Small intestine (tissue), 7 donors: ENCODE measurements around the gene ENG. TPM values are rescaled to one million over a fixed set of nuclear protein-coding genes. Genes with fewer than 3 reads are reported as not detected.

Source experiments
- DNase-seq, 2 donors: peaks; one replicate each; pipeline versions ENCODE4 v3.0.0 to v3.0.0-alpha.2; 2013
- FAIRE-seq: peaks from 2 replicates; lab custom pipeline; 2012; peaks lifted over from hg19 to GRCh38; lab: Jason Lieb, UNC
- H3K27ac ChIP-seq, 3 donors: one replicate each; pipeline ENCODE4 v1.5.1; 2013; ENCODE audit warnings: low read length in 2 of 3, mild to moderate bottlenecking in 2 of 3, control low read depth in 1 of 3, inconsistent platforms in 1 of 3, low read depth in 1 of 3, moderate library complexity in 1 of 3
- H3K27me3 ChIP-seq, 3 donors: one replicate each; pipeline ENCODE4 v1.6.1; 2013; ENCODE audit warnings: low read length in 3 of 3, inconsistent platforms in 1 of 3; ENCODE audit not compliant: control insufficient read depth in 3 of 3, insufficient read depth in 3 of 3
- H3K36me3 ChIP-seq, 3 donors: one replicate each; pipeline ENCODE4 v1.6.1; 2013; ENCODE audit warnings: low read length in 3 of 3, inconsistent platforms in 1 of 3, low read depth in 1 of 3, mild to moderate bottlenecking in 1 of 3, moderate library complexity in 1 of 3; ENCODE audit not compliant: control insufficient read depth in 3 of 3, insufficient read depth in 2 of 3
- H3K4me1 ChIP-seq, 3 donors: one replicate each; pipeline ENCODE4 v1.6.1; 2013; ENCODE audit warnings: low read length in 2 of 3, inconsistent platforms in 1 of 3, low read depth in 1 of 3, mild to moderate bottlenecking in 1 of 3, moderate library complexity in 1 of 3; ENCODE audit not compliant: control insufficient read depth in 3 of 3, insufficient read depth in 2 of 3
- H3K4me3 ChIP-seq, 3 donors: one replicate each; pipeline ENCODE4 v1.5.1; 2013; ENCODE audit warnings: low read length in 3 of 3, control low read depth in 1 of 3, inconsistent platforms in 1 of 3, low read depth in 1 of 3, mild to moderate bottlenecking in 1 of 3, moderate library complexity in 1 of 3
- H3K9me3 ChIP-seq, 2 donors: one replicate each; pipeline ENCODE4 v1.6.1; 2013; ENCODE audit warnings: low read depth in 1 of 2, low read length in 1 of 2; ENCODE audit not compliant: control insufficient read depth in 2 of 2, insufficient read depth in 1 of 2
- WGBS, 3 donors: extraction: QIAGEN DNeasy Blood & Tissue Kit; methylation state at CpG; one replicate each; pipeline ENCODE4 v1.1.7; 2013; 5-methylcytosine and 5-hydroxymethylcytosine counted together
- polyA plus RNA-seq, 4 donors: library from polyadenylated mRNA; stranded (reverse) in 3 of 4; unstranded in 1 of 4; fragments of 200-250 nt in 3 of 4; fragments of 120-200 nt in 1 of 4; gene quantifications; one replicate each; pipeline versions ENCODE4 v1.2.1 to v1.2.3, GENCODE V29; 2013
- donor health status: healthy with polysubstance abuse.
- donor health status: control.
- donor health status: control.
- donor health status: Bipolar disorder and iron deficiency.
- donor health status: healthy.

Gene ENG
- polyA plus RNA-seq, 4 donors, result 3.1 to 84.0 (median 11.8) TPM

DNA sequence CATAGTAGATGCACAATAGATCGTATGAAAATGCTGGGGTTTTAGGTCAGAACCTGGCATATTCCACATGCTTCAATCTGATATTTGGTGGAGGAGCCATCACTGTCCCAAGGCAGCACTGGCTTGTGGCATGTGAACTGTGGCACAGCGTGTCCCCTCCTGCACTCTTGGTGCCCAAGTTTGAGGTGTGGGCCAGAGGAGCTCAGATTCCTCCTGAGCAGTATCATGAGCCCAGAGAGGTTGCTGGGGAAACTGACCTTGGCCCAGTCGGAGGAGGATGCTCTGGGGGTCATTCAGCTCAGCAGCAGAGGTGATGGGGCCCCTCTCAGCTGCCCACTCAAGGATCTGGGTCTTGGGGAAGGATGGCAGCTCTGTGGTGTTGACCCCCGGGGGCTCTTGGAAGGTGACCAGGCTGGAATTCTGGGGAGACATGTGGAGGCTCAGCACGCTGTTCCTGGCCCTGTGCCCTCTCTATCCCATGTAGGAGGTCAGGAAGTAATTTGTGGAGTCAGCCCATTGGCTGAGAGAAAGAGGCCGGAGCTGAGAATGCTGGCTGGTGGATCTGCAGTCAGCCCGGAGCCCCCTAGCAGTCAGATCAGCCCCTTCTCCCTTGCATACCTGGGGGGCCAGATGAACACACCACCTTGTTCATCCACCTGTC is 28.1 kb downstream of the ENG start:
- peak overlapping the region in 1 of 3 donors; percentile 5 for H3K27ac ChIP-seq
- no peak for FAIRE-seq
- peaks cover 0 to 30% (median 0%) of the 10 kb centered on the region in 3 donors for H3K36me3 ChIP-seq
- DNase-seq, result no peak
- 59 to 67% (median 64%) methylated on average over 7 of the region's 7 CpGs for WGBS, 3 donors
- H3K9me3 ChIP-seq, result no peaks in the 10 kb centered on the region
- peaks cover 0 to 18% (median 0%) of the 10 kb centered on the region in 3 donors for H3K4me1 ChIP-seq
- H3K27me3 ChIP-seq, result peaks cover 0 to 31% (median 0%) of the 10 kb centered on the region in 3 donors
- H3K4me3 ChIP-seq, result no peak overlapping the region

DNA sequence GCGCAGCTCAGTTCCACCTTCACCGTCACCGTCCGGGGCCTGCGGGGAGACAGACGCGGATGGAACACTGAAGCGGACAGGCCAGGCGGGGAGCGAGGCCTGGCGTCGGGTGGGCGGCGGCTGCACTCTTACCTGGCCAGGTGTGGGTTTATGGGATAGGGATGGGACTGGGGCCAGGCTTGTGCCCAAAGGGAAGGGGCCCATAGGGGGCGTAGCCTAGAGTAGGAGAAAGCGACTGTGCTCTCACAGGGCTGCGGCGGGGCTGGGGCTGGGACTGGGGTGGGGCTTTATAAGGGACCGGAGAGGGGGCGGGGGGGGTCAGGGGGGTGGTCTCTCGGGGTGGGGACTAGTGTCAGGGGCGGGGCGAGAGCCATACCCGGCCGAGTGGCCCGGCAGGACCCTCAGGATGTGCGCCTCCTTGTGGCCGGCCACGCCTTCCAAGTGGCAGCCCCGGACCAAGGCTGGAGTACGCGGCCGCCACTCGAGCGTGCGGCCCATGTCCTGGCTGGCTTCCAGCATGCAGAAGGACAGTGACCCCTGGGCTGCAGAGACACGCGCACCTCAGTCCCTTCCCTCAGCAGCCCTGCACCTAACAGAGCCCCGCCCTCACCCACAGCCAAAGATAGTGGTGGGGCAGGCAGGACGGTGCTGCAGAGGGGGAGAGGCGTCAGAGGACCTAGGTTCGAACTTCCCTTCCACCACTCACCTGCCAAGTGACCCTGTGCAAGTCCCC is 29.0 kb downstream of the ENG start:
- peak overlapping the region in 1 of 3 donors; percentile 5 for H3K27ac ChIP-seq
- peak; percentile 34 to 68 for DNase-seq
- peaks cover 0 to 18% (median 0%) of the 10 kb centered on the region in 3 donors for H3K4me1 ChIP-seq
- WGBS, 3 donors, result 11 to 48% (median 27%) methylated on average over 35 to 42 of the region's 42 CpGs
- H3K36me3 ChIP-seq, result peaks cover 0 to 30% (median 0%) of the 10 kb centered on the region in 3 donors
- no peaks in the 10 kb centered on the region for H3K9me3 ChIP-seq
- FAIRE-seq, result no peak
- H3K27me3 ChIP-seq, result peaks cover 0 to 31% (median 0%) of the 10 kb centered on the region in 3 donors
- no peak overlapping the region for H3K4me3 ChIP-seq

DNA sequence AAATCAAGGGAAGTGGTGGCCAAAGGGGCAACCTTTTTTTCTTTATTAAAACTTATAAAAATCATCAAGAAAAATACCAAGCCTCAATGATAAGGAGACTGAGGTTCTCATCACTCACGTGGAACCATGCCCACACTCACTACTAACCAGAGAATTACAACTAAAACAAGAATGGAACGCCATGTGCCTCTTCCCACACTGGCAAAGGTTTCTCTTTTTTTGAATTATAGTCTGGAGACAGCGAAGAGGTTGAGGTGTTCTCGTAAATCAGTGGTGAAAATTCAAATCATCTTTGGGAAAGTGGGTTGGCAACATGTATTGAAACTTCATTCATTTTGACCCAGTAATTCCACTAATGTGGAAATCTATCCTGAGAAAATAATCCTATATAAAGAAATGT is 32.4 kb downstream of the ENG start:
- Histone ChIP-seq H3K4me3 (no peak overlapping the region), H3K9me3 (no peaks in the 10 kb centered on the region), H3K27ac (no peak overlapping the region), H3K27me3 (peaks cover 0 to 20% (median 0%) of the 10 kb centered on the region in 3 donors), H3K4me1 (peaks cover 0 to 4% (median 0%) of the 10 kb centered on the region in 3 donors), H3K36me3 (peaks cover 0 to 46% (median 0%) of the 10 kb centered on the region in 3 donors)
- WGBS, 3 donors, result 69 to 86% (median 80%) methylated on average over 4 of the region's 4 CpGs
- DNase-seq (no peak), FAIRE-seq (no peak)

DNA sequence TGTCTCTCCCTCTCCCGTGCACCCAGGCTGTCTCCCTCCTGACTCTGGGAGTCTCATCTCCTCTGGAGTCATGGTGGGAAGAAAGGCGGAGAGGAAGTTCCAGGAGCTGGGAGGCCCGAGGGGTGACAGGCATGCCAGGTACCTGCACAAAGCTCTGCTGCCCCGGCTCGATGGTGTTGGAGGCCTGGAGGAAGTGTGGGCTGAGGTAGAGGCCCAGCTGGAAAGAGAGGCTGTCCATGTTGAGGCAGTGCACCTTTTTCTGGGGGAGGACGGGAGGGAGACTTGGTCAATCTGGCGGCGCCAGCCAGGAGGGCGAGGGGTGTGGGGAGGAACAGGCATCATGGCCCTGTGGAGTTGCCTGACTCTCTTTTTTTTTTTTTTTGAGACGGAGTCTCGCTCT is 35.9 kb downstream of the ENG start:
- H3K36me3 ChIP-seq, result peaks cover 2 to 59% (median 3%) of the 10 kb centered on the region in 3 donors
- H3K4me1 ChIP-seq, result no peaks in the 10 kb centered on the region
- no peak overlapping the region for H3K27ac ChIP-seq
- FAIRE-seq (no peak), DNase-seq (no peak)
- WGBS, 3 donors, result 90 to 93% (median 91%) methylated on average over 9 of the region's 11 CpGs
- no peak overlapping the region for H3K4me3 ChIP-seq
- H3K27me3 ChIP-seq, result no peaks in the 10 kb centered on the region
- H3K9me3 ChIP-seq, result no peaks in the 10 kb centered on the region

DNA sequence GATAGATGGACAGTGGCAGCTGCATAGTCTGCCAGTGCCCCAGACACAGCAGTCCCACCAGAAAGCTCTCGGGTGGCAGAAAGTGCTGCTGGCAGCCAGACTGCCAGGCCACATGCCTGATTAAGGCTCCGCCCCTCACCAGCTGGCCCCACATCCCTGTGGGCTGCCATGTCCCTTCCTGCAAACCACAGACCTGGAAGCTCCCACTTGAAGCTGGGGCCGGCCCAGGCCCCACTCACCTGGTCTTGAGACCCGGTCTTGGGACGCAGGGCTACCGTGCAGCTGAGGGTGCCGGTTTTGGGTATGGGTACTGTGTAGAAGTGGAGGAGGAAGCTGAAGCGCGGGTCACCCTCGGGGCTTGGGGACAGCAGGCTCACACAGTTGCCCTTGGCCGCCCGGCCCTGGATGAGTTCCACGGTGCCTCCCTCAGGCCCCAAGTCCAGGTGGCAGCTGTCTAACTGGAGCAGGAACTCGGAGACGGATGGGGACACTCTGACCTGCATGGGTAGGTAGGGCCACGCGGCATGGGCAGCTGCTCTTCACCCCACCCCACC is 36.5 kb downstream of the ENG start:
- no peaks in the 10 kb centered on the region for H3K27me3 ChIP-seq
- WGBS, 3 donors, result 62 to 82% (median 69%) methylated on average over 15 to 17 of the region's 17 CpGs
- peaks cover 4 to 65% (median 8%) of the 10 kb centered on the region in 3 donors for H3K36me3 ChIP-seq
- H3K9me3 ChIP-seq, result no peaks in the 10 kb centered on the region
- H3K27ac ChIP-seq, result no peak overlapping the region
- no peaks in the 10 kb centered on the region for H3K4me1 ChIP-seq
- H3K4me3 ChIP-seq, result no peak overlapping the region
- DNase-seq (no peak), FAIRE-seq (no peak)

DNA sequence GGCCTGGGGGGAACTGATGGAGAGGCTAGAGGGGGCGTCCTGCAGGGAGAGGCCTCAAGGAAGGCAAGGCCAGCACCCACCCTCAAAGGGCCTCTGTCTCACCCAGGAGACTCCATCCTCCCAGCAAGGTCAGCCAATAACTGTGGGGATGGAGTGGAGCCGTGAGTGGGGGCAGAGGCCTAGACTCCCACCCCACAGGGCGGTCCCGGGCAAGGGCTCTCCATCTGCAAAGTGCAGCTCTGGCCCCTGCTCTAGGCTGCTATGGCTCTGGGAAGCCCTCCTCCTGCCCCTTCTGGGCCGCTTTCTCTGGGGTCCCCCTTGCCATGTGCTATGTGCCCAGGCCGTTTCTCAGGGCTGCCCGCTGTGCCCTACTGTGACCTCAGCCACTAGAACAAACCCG is 37.7 kb downstream of the ENG start:
- Histone ChIP-seq H3K4me3 (no peak overlapping the region), H3K4me1 (no peaks in the 10 kb centered on the region), H3K9me3 (no peaks in the 10 kb centered on the region), H3K36me3 (peaks cover 4 to 77% (median 10%) of the 10 kb centered on the region in 3 donors), H3K27ac (no peak overlapping the region), H3K27me3 (no peaks in the 10 kb centered on the region)
- FAIRE-seq, result no peak
- 87 to 92% (median 89%) methylated on average over 8 of the region's 8 CpGs for WGBS, 3 donors
- DNase-seq, result no peak

DNA sequence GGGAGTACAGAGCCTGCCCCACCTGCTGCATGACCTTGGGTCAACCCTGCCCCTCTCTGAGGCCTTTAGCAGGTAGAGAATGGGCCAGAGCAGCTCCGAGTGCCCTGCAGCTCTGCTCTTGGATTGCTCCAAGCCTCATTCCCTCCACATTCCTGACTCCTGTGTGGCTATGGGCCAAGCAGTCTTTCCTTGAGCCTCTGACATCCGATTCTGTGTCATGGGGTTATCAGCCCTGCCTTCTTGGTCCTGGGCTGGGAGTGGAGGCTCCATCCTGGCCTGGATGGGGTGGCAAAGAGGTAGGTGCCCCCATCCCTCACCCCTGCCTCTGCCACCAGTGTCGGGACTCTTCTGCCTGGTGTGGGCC is 38.1 kb downstream of the ENG start:
- WGBS, 3 donors, result 44 to 73% (median 72%) methylated on average over 2 to 3 of the region's 3 CpGs
- peaks cover 4 to 79% (median 10%) of the 10 kb centered on the region in 3 donors for H3K36me3 ChIP-seq
- H3K4me1 ChIP-seq, result no peaks in the 10 kb centered on the region
- H3K27me3 ChIP-seq, result no peaks in the 10 kb centered on the region
- H3K9me3 ChIP-seq, result no peaks in the 10 kb centered on the region
- FAIRE-seq (no peak), DNase-seq (no peak)
- no peak overlapping the region for H3K4me3 ChIP-seq
- H3K27ac ChIP-seq, result no peak overlapping the region

DNA sequence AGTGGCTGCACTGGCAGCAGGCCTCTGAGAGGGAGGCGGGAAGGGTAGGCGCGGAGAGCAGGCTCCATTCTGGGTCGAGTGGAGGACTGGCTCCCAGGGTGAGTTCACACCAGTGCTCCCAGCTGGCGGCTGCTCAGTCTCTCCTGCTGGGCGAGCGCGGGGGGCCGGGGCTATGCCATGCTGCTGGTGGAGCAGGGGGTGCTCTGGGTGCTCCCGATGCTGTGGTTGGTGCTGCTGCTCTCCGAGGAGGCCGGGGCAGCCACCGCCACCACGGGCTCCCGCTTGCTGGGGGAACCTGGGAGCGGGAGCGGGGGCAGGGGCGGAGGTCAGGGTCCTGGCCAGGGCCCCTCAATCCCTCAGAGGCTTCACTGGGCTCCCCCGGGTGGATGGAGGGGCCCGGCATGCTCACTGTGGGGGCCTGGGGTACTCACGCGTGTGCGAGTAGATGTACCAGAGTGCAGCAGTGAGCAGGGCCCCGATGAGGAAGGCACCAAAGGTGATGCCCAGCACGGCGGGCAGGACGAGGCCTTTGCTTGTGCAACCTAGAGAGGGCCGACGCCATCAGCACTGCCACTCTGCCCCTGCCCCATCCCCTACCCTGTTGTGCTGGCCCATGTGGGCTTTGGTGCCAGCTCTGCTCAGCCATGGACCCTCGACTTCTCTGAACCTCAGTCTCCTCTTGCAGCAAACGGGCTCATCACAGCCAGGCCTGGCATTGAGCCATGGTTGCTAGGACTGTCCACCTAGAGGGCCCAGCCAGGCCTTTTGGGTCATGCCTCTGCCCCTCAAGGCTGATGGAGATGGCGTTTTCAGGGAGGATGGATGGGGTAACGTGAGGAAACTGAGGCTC is 38.7 kb downstream of the ENG start:
- 88 to 92% (median 90%) methylated on average over 26 to 33 of the region's 33 CpGs for WGBS, 3 donors
- Histone ChIP-seq H3K27me3 (no peaks in the 10 kb centered on the region), H3K9me3 (no peaks in the 10 kb centered on the region), H3K4me3 (no peak overlapping the region), H3K27ac (no peak overlapping the region), H3K36me3 (peaks cover 4 to 82% (median 10%) of the 10 kb centered on the region in 3 donors), H3K4me1 (no peaks in the 10 kb centered on the region)
- no peak for DNase-seq
- no peak for FAIRE-seq
